ENCODE results near the gene SELPLG. TPM values are rescaled to one million over a fixed set of nuclear protein-coding genes. Genes with fewer than 3 reads are reported as not detected.

SELPLG gene
- total RNA-seq, 2 donors from 2014 or later, result 5.1 to 14.4 TPM

- intact Hi-C loops (cut with DNase I), result no loop called here
- no peak for DNase-seq (ENCODE audit: low spot score)
These were observed 22.7 kb downstream of the SELPLG start for GRCh38 chr12:108610856-108611605.

- intact Hi-C loops (cut with DNase I), result no loop called here
- DNase-seq (ENCODE audit: low spot score), result no peak
These were observed 23.3 kb downstream of the SELPLG start for GRCh38 chr12:108610336-108610815.

GRCh38 chr12:108609537-108610335 lies 24.0 kb downstream of the SELPLG start:
- intact Hi-C loops (cut with DNase I), result no loop called here
- DNase-seq (ENCODE audit: low spot score), result peak; percentile 91

- intact Hi-C loops (cut with DNase I), result no loop called here
- no peak for DNase-seq (ENCODE audit: low spot score)
These were observed 25.1 kb downstream of the SELPLG start for GRCh38 chr12:108608616-108609015.

GRCh38 chr12:108607981-108608600 lies 25.6 kb downstream of the SELPLG start:
- no peak for DNase-seq (ENCODE audit: low spot score)
- intact Hi-C loops (cut with DNase I), result no loop called here

GRCh38 chr12:108606492-108606891 lies 27.2 kb downstream of the SELPLG start:
- no peak for DNase-seq (ENCODE audit: low spot score)
- intact Hi-C loops (cut with DNase I), result no loop called here

GRCh38 chr12:108605690-108606406 lies 27.8 kb downstream of the SELPLG start:
- intact Hi-C loops (cut with DNase I), result no loop called here
- no peak for DNase-seq (ENCODE audit: low spot score)

- no peak for DNase-seq (ENCODE audit: low spot score)
These were observed 28.5 kb downstream of the SELPLG start for GRCh38 chr12:108605000-108605689.

GRCh38 chr12:108604208-108604941 lies 29.3 kb downstream of the SELPLG start:
- no peak for DNase-seq (ENCODE audit: low spot score)
- intact Hi-C loops (cut with DNase I), result no loop called here

More at GRCh38 chr12:108605000-108605689, 28.5 kb downstream of the SELPLG start:
- intact Hi-C loops (cut with DNase I), result no loop called here

GRCh38 chr12:108603743-108604142 lies 30.0 kb downstream of the SELPLG start:
- intact Hi-C loops (cut with DNase I), result no loop called here
- no peak for DNase-seq (ENCODE audit: low spot score)

- no peak for DNase-seq (ENCODE audit: low spot score)
- intact Hi-C loops (cut with DNase I), result no loop called here
These were observed 30.6 kb downstream of the SELPLG start for GRCh38 chr12:108602976-108603704.

GRCh38 chr12:108602209-108602705 lies 31.4 kb downstream of the SELPLG start:
- intact Hi-C loops (cut with DNase I), result no loop called here
- DNase-seq (ENCODE audit: low spot score), result no peak

- no peak for DNase-seq (ENCODE audit: low spot score)
- intact Hi-C loops (cut with DNase I), result no loop called here
These were observed 33.0 kb downstream of the SELPLG start for GRCh38 chr12:108600702-108601007.

- DNase-seq (ENCODE audit: low spot score), result no peak
- intact Hi-C loops (cut with DNase I), result no loop called here
These were observed 33.6 kb downstream of the SELPLG start for GRCh38 chr12:108599948-108600701.

- intact Hi-C loops (cut with DNase I), result no loop called here
These were observed 34.2 kb downstream of the SELPLG start for GRCh38 chr12:108599541-108599940.

GRCh38 chr12:108598553-108599250 lies 35.0 kb downstream of the SELPLG start:
- DNase-seq (ENCODE audit: low spot score), result no peak

More at GRCh38 chr12:108599541-108599940, 34.2 kb downstream of the SELPLG start:
- DNase-seq (ENCODE audit: low spot score), result no peak

More at GRCh38 chr12:108598553-108599250, 35.0 kb downstream of the SELPLG start:
- intact Hi-C loops (cut with DNase I), result no loop called here

Measured in posterior vena cava (tissue), 2 donors.